DMS 273 (cell line): ENCODE measurements around the gene SPON1.
"Not testable (repeated sequence)": the region's sequence is repeated elsewhere in the genome, so short reads cannot be mapped to it uniquely, and the experiment has no call there.

Experiments used
- DNase-seq: peaks from one replicate; lab custom pipeline; 2025; ENCODE audit not compliant: unreplicated experiment; lab: John Stamatoyannopoulos, UW

The SPON1 gene

DNA sequence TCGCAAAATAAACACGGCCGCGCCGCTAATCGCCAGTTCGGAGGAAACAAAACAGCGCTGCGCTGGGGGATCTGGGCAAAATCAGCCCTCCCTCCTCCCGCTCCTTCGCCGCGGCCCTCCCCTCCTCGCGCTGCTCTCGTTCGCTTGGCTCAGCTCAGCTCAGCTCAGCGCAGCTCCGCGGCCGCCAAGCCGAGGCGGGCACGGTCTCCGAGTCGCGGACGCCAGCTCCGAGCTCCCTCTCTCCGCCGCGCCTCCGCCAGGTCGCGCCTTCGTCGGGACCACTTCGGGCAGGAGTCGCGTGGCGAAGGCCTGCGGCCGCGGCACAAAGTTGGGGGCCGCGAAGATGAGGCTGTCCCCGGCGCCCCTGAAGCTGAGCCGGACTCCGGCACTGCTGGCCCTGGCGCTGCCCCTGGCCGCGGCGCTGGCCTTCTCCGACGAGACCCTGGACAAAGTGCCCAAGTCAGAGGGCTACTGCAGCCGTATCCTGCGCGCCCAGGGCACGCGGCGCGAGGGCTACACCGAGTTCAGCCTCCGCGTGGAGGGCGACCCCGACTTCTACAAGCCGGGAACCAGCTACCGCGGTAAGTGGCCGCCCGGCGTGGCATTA lies at the start of gene SPON1:
TSS of gene SPON1 (plus strand) at position 162 of the 607 bp plus-strand sequence. CDS start at position 344, 182 bp downstream.
- peak; percentile 69 for DNase-seq

GRCh38 chr11:13917264-13917663 lies 45.3 kb upstream of the SPON1 start:
- no peak for DNase-seq

- no peak for DNase-seq
Measured at GRCh38 chr11:13917904-13918303, 44.6 kb upstream of the SPON1 start.

GRCh38 chr11:13920756-13921155 lies 41.8 kb upstream of the SPON1 start:
- no peak for DNase-seq

- DNase-seq = no peak
Measured at GRCh38 chr11:13921545-13921944, 41.0 kb upstream of the SPON1 start.

GRCh38 chr11:13923182-13923581 lies 39.3 kb upstream of the SPON1 start:
- no peak for DNase-seq

DNA sequence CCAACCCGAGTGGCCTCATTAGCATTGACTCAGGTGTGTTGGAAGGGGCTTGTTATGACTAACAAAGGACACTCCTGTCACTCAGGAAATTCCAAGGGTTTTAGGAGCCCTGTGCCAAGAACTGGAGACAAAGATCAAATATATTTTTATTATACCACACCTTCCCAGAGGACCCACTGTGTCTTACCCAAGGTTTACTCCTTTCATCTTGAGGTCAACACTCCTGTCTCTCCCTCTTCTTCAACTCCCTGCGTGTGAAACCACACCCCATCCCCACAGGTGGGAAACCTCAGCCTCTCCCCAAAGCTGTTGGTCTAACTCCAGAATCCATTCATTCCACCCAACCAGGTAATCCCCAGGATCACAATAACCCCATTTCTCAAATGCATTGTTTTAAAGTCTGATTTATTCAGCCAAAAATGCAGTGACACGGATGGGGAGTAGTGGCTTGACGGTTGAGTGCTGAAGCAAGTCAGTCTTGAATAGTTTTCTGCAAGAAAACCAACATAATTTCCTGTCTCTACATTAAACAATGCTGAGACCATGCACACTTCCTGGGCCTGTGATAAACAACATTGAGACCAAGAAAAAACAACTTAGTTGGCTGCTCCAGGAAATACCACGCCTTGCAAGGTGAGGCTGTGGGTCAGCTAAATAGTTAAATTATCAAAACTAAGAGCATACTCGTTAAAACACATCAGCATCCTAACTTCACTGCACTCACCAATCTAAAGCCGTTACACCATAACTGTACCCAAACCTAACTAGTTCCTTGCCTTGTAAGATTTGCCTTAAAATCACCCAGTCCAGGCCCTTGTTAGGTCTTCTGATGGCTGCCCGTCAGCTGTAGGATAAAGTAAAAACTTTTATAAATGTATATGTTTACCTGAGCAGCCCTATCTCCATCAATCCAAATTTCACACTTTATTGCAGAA lies 38.5 kb upstream of the SPON1 start:
- no peak for DNase-seq

DNA sequence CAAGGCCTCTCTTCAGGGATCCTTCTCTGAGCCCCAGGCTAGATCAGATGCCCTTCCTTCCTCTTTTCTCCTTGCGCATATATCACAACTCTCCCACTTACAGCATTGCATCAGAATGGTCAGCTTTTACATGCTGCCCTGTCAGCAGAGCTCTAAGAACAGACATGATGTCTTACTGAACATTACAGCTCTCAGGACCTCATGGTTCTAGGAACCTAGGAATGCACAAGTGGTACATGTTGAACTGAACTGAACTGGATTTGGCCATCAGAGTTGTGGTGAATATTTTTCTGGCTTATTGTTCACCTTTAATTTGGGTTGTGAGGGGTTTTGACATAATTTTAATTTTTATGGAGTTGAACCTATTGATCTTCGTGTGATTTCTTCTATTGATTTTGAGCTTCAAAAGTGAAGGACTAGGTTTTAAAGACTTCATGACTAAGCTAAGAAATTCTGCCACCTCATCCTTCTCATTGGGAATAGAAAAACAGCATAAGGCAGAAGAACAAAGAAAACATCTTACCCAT lies 37.7 kb upstream of the SPON1 start:
- no peak for DNase-seq

GRCh38 chr11:13926366-13926765 lies 36.2 kb upstream of the SPON1 start:
- not testable (repeated sequence) for DNase-seq

DNA sequence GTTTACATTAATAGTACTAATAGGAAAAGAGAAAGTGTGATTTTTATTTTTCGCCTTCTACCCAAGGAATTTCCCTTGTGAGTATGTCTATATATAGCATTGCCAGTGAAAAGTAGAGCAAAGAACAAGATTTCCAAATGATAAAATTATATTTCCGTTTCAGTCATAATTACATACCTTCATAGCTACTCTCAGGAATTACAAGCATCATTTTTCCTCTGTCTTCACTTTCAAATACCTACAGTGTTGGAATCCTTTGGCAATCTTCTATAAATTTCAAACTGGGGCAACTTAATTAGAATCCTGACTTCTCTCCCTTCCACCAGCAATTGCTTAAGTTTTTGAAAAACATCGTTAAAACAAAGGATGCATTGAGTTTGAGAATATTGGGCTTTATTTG lies 35.5 kb upstream of the SPON1 start:
- DNase-seq = no peak

- no peak for DNase-seq
Measured at GRCh38 chr11:13927481-13927880, 35.0 kb upstream of the SPON1 start.

- DNase-seq = no peak
Measured at GRCh38 chr11:13928566-13929251, 33.8 kb upstream of the SPON1 start.

- no peak for DNase-seq
Measured at GRCh38 chr11:13929395-13929891, 33.1 kb upstream of the SPON1 start.

GRCh38 chr11:13931356-13931755 lies 31.2 kb upstream of the SPON1 start:
- DNase-seq = no peak

GRCh38 chr11:13937154-13937553 lies 25.4 kb upstream of the SPON1 start:
- DNase-seq = not testable (repeated sequence)

DNA sequence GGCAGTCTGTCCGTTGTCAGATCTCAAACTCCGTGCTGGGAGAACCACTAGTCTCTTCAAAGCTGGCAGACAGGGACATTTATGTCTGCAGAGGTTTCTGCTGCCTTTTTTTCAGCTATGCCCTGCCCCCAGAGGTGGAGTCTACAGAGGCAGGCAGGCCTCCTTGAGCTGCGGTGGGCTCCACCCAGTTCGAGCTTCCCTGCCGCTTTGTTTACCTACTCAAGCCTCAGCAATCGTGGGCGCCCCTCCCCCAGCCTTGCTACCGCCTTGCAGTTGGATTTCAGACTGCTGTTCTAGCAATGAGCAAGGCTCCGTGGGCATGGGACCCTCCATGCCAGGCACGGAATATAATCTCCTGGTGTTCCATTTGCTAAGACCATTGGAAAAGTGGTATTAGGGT lies 23.7 kb upstream of the SPON1 start:
- not testable (repeated sequence) for DNase-seq

- DNase-seq = no peak
Measured at GRCh38 chr11:13939961-13940906, 22.3 kb upstream of the SPON1 start.

DNA sequence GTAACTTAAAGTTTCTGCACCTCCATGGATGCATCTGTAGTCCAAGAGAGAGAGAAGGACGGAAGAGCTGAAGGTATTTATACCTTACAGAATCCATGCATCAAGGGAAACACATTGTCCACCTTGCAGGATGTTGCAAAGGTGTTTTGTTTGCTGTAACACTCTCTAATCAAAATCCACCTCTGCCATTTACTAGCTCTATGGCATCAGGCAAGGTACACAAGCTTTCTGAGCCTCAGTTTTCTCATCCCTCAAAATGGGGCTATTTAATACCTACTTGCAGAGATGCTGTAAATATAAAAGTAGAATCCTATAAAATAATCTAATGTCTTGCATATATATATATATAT lies 21.6 kb upstream of the SPON1 start:
- DNase-seq = no peak

- no peak for DNase-seq
Measured at GRCh38 chr11:13941775-13942174, 20.7 kb upstream of the SPON1 start.

DNA sequence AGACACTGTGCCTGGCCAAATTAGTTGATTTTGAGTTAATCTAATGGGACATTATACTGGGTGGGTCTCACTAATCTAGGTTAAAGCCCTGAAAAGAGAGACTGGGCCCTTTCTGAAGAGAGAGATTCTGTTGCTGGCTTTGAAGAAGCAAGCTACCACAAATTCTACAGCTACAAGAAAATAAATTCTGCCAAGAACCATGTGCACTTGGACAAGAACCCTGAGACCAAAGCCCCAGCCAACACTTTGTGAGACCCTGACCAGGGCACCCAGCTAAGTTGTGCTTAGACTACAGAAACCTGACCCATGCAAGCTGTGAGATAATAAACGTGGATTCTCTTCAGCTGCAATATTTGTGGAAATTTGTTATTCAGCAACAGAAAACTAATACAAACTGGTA lies 20.1 kb upstream of the SPON1 start:
- DNase-seq = no peak
